GM20000 (cell line): ENCODE measurements around the gene LRRC61.

ENCODE experiments used
- DNase-seq: peaks from one replicate; pipeline ENCODE4 v3.0.0; 2012; ENCODE audit warnings: low spot score
- CTCF ChIP-seq: IDR thresholded peaks from 2 replicates; pipeline ENCODE4 v1.5.1; 2012; ENCODE audit warnings: mild to moderate bottlenecking, control low read depth; ENCODE audit errors: extremely low read depth, missing control alignments

Gene LRRC61

DNA sequence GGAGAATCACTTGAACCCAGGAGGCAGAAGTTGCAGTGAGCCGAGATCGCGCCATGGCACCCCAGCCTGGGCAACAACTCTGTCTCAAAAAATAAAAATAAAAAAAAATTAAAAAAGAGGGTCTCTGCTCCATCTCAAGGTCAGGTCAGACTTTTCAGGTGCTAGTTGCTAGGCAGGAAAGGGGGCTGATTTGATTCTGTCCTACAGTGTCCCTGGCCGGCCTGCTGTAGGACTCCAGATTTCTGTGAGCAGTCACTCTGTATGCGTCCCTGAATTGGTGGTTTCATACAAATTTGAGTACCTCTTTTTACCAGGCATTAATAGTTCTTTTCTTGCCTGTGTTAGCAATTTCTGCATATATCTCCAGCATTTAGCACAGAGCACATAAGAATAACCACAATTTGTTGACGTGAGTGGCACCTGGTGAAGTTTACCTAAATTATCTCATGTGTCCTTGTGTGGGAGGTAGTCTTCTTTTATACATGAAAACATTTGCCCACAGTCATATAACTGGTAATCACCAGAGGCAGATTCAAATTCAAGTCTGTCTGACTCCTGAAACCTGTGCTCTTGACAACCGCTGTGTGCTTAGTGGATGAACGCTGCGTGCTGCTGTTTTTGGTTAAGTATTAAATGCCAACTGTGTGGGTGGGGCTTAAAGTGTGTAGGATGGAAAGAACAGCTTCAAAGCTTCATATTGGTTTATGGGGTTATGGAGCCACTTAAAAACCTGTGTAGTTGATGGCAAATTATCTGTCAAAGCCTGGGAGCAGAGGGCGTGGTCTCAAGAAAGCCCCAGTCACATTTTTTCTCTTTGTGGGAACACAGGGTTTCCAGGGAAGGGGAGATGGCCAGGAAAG lies 52.7 kb downstream of the LRRC61 start:
- DNase-seq = peak; percentile 69
- TF ChIP-seq CTCF = no peak

DNA sequence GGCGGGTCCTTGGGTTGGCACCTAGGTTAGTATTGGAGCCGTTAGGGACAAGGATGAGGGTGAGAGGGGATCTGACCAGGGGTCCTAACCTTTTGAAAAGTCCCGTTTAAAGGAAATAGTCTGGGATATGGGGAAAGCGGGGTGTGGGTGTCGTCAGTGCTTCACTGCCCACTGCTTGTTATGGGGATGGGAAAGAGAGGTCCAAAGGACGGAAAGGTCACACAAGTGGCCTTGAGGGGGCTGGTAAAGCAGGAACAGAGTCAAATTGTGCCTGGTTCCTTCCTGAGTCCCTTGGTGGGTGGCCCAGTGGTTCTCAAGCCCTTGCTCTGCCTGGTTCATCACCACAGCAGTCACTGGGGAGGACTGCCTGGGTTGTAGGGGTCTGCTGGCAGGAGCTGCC lies 53.4 kb downstream of the LRRC61 start:
- DNase-seq = no peak
- no peak for TF ChIP-seq CTCF

- TF ChIP-seq CTCF = no peak
- no peak for DNase-seq
These were observed 54.0 kb downstream of the LRRC61 start for GRCh38 chr7:150377196-150377595.

DNA sequence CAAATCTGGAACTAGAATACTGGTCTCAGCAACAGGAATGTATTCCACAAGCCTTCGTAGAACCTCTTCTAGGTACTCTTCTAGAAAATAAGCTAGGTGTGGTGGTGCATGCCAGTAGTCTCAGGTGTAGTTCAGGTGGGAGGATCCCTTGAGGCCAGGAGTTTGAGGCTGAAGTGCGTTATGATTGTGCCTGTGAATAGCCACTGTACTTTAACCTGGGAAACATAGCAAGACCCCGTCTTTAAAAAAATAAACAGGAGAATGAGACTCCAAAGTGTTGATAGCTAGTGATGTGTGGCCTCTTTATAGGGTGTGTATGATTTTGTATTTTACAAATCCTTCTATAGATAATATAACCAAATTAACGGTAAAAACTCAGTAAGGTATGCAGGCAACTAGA lies 54.5 kb downstream of the LRRC61 start:
- TF ChIP-seq CTCF = no peak
- no peak for DNase-seq

GRCh38 chr7:150378115-150378852 lies 55.1 kb downstream of the LRRC61 start:
- no peak for TF ChIP-seq CTCF
- DNase-seq = peak; percentile 67

- no peak for TF ChIP-seq CTCF
- peak; percentile 100 for DNase-seq
These were observed 55.8 kb downstream of the LRRC61 start, which contains the start of gene ZNF775 for GRCh38 chr7:150378853-150379440. ZNF775 (plus strand) TSS chr7:150379330; CDS start chr7:150388471, 9,141 bp downstream.
